Sigmoid colon (tissue), 3 donors: Measurements from ENCODE around the gene DDX23.

Experiments used
- CTCF ChIP-seq, 4 experiments: fragments of 450-650 bp in 3 of 4; fragments of 200-600 bp in 1 of 4; IDR thresholded peaks; one replicate each; pipeline ENCODE4 v1.5.1; 2016 to 2019; ENCODE audit warnings: antibody characterized with exemption in 4 of 4, mild to moderate bottlenecking in 3 of 4, moderate library complexity in 2 of 4
- POLR2A ChIP-seq, 2 donors: fragments of 450-650 bp; IDR thresholded peaks; one replicate each; pipeline ENCODE4 v1.6.1; 2016; ENCODE audit warnings: antibody characterized with exemption in 2 of 2, mild to moderate bottlenecking in 2 of 2, moderate library complexity in 2 of 2

- TF ChIP-seq CTCF (IDR thresholded peaks at IDR 0.05) (no peak), POLR2A (IDR thresholded peaks at IDR 0.05) (no peak)
Observed at GRCh38 chr12:48793696-48794095, 58.3 kb downstream of the DDX23 start.
